Tibial nerve (tissue), 4 donors: ENCODE results near the gene ASAP3.

Source experiments
- CTCF ChIP-seq, 5 experiments: fragments of 200-600 bp in 3 of 5; fragments of 450-650 bp in 2 of 5; sonication (generic) in 3 of 5; IDR thresholded peaks; one replicate each; pipeline ENCODE4 v1.5.1; 2016 to 2019; ENCODE audit warnings: antibody characterized with exemption in 5 of 5, mild to moderate bottlenecking in 3 of 5, moderate library complexity in 2 of 5
- EP300 ChIP-seq, 2 donors: sonication (generic); formaldehyde crosslinking; IDR thresholded peaks; one replicate each; pipeline ENCODE4 v1.6.1; 2017; ENCODE audit warnings: antibody characterized with exemption in 2 of 2, mild to moderate bottlenecking in 1 of 2

GRCh38 chr1:23450894-23451293, 33.1 kb downstream of the ASAP3 start:
- TF ChIP-seq EP300 (IDR thresholded peaks at IDR 0.05) (no peak), CTCF (IDR thresholded peaks at IDR 0.05) (no peak)
